ENCODE data around the gene SMAP2.

- TF ChIP-seq CTCF (IDR thresholded peaks at IDR 0.05; ENCODE audit: low read length), result no peak
- TF ChIP-seq EZH2 (optimal IDR thresholded peaks at IDR 0.05; ENCODE audit: low read depth, low read length), result no peak
- TF ChIP-seq EZH2phosphoT487 (IDR thresholded peaks at IDR 0.05; ENCODE audit: low read length), result no peak
These were observed 10.8 kb upstream of the SMAP2 start for GRCh38 chr1:40362699-40363098.

Measured in MM.1S (cell line).